Endothelial cell of umbilical vein (primary cell): ENCODE measurements around the gene HCN1.

Source experiments
- CTCF ChIP-seq, 2 donors: IDR thresholded peaks; 1 replicate in 1 of 2; 2 replicates in 1 of 2; pipeline ENCODE4 v1.5.1; 2011; ENCODE audit warnings: low read length in 2 of 2, mild to moderate bottlenecking in 2 of 2, moderate library complexity in 2 of 2, control low read depth in 1 of 2, inconsistent platforms in 1 of 2, low read depth in 1 of 2; ENCODE audit not compliant: insufficient read depth in 1 of 2; ENCODE audit errors: extremely low read depth in 1 of 2
- TF ChIP-seq, protein P1 (sequence below): IDR thresholded peaks from 2 replicates; pipeline ENCODE4 v1.6.1; 2011; ENCODE audit not compliant: insufficient read depth, insufficient read length

GRCh38 chr5:45694255-45694814 lies 1.8 kb downstream of the HCN1 start:
- TF ChIP-seq, protein P1, sequence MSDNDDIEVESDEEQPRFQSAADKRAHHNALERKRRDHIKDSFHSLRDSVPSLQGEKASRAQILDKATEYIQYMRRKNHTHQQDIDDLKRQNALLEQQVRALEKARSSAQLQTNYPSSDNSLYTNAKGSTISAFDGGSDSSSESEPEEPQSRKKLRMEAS = no peak
- no peak for TF ChIP-seq CTCF (IDR thresholded peaks at IDR 0.05; ENCODE audit: extremely low read depth in 1 of 2, insufficient read depth in 1 of 2, low read depth in 1 of 2, low read length in 2 of 2)
